Sigmoid colon (tissue), 7 donors: ENCODE measurements around the gene KRTAP5-2. TPM values are rescaled to one million over a fixed set of nuclear protein-coding genes. Genes with fewer than 3 reads are reported as not detected.
A peak's percentile ranks its signal among the peaks of the same experiment; 100 is the strongest.
"Not testable (repeated sequence)": the region's sequence is repeated elsewhere in the genome, so short reads cannot be mapped to it uniquely, and the experiment has no call there.

Experiments
- DNase-seq: peaks from one replicate; pipeline ENCODE4 v3.0.0-alpha.2; 2019
- H3K27ac ChIP-seq, 4 donors: fragments of 200-600 bp; sonication (generic); one replicate each; pipeline ENCODE4 v1.5.1; 2016 to 2019; ENCODE audit warnings: mild to moderate bottlenecking in 1 of 4
- H3K27me3 ChIP-seq, 3 donors: fragments of 200-600 bp; sonication (generic); one replicate each; pipeline ENCODE4 v1.5.1; 2019; ENCODE audit warnings: mild to moderate bottlenecking in 1 of 3
- H3K36me3 ChIP-seq, 4 donors: fragments of 200-600 bp; sonication (generic); one replicate each; pipeline ENCODE4 v1.5.1; 2016 to 2019
- H3K4me1 ChIP-seq, 4 donors: fragments of 200-600 bp; sonication (generic); one replicate each; pipeline ENCODE4 v1.5.1; 2017 to 2019
- H3K4me3 ChIP-seq, 4 donors: fragments of 200-600 bp; sonication (generic); one replicate each; pipeline ENCODE4 v1.5.1; 2017 to 2019; ENCODE audit warnings: mild to moderate bottlenecking in 2 of 4, moderate library complexity in 1 of 4
- H3K9me3 ChIP-seq, 4 donors: fragments of 200-600 bp in 3 of 4; sonication (generic) in 3 of 4; one replicate each; pipeline versions ENCODE4 v1.5.1 to v1.6.1; 2013 to 2019
- EP300 ChIP-seq, 4 donors: sonication (generic); formaldehyde crosslinking; IDR thresholded peaks; one replicate each; pipeline ENCODE4 v1.6.1; 2017; ENCODE audit warnings: antibody characterized with exemption in 4 of 4
- POLR2A ChIP-seq, 2 donors: fragments of 450-650 bp; IDR thresholded peaks; one replicate each; pipeline ENCODE4 v1.6.1; 2016; ENCODE audit warnings: antibody characterized with exemption in 2 of 2, mild to moderate bottlenecking in 2 of 2, moderate library complexity in 2 of 2
- POLR2AphosphoS5 ChIP-seq, 4 donors: sonication (generic); formaldehyde crosslinking; IDR thresholded peaks; one replicate each; pipeline ENCODE4 v1.6.1; 2017; ENCODE audit warnings: antibody characterized with exemption in 4 of 4
- whole genome bisulfite sequencing, 2 donors: extraction: QIAGEN DNeasy Blood & Tissue Kit; methylation state at CpG; one replicate each; pipeline ENCODE4 v1.1.7; 2013; 5-methylcytosine and 5-hydroxymethylcytosine counted together
- intact Hi-C: fragments of 100-400 bp; cut with DNase I; formaldehyde crosslinking; loops from one replicate; pipeline ENCODE4 v1.15.1; 2023
- polyA plus RNA-seq, 3 donors: library from polyadenylated mRNA; stranded (reverse); fragments of 200-250 nt; gene quantifications; one replicate each; pipeline ENCODE4 v1.2.3, GENCODE V29; 2013
- total RNA-seq, 4 donors: library from RNA; depleted of rRNA; stranded (reverse); fragments of >200 nt; gene quantifications; one replicate each; pipeline ENCODE4 v1.1.0, GENCODE V29; 2016
- TF ChIP-seq, protein P1 (sequence below), 4 experiments: fragments of 450-650 bp in 3 of 4; fragments of 200-600 bp in 1 of 4; IDR thresholded peaks; one replicate each; pipeline ENCODE4 v1.5.1; 2016 to 2019; ENCODE audit warnings: antibody characterized with exemption in 4 of 4, mild to moderate bottlenecking in 3 of 4, moderate library complexity in 2 of 4
- donor health status: healthy with polysubstance abuse.
- donor health status: Bipolar disorder and iron deficiency.
- donor health status: healthy.

Gene KRTAP5-2
- total and polyA plus RNA-seq, 7 donors: 0.29 TPM; not detected in 6

DNA sequence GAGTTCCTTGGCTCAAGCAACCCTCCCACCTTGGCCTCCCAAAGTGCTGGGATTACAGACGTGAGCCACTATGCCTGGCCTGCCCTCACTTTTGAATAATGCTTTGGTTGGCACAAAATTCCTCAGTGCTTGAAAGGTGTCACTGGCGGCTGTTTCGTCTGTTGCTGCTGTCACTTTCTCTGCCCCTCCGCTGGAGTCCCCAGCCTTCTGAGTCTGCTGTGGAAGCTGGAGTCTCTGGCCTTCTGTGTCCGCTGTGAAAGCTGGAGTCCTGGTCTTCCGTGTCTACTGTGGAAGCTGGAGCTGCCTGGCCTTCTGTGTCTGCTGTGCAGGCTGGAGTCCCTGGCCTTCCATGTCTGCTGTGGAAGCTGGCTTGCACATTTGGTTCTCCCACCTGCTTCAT, 8.1 kb downstream of the KRTAP5-2 start:
- no peak for TF ChIP-seq POLR2AphosphoS5 (IDR thresholded peaks at IDR 0.05)
- TF ChIP-seq POLR2A (IDR thresholded peaks at IDR 0.05): no peak
- no peak for TF ChIP-seq EP300 (IDR thresholded peaks at IDR 0.05)
- TF ChIP-seq, protein P1, sequence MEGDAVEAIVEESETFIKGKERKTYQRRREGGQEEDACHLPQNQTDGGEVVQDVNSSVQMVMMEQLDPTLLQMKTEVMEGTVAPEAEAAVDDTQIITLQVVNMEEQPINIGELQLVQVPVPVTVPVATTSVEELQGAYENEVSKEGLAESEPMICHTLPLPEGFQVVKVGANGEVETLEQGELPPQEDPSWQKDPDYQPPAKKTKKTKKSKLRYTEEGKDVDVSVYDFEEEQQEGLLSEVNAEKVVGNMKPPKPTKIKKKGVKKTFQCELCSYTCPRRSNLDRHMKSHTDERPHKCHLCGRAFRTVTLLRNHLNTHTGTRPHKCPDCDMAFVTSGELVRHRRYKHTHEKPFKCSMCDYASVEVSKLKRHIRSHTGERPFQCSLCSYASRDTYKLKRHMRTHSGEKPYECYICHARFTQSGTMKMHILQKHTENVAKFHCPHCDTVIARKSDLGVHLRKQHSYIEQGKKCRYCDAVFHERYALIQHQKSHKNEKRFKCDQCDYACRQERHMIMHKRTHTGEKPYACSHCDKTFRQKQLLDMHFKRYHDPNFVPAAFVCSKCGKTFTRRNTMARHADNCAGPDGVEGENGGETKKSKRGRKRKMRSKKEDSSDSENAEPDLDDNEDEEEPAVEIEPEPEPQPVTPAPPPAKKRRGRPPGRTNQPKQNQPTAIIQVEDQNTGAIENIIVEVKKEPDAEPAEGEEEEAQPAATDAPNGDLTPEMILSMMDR (IDR thresholded peaks at IDR 0.05): no peak
- H3K4me3 ChIP-seq: no peak overlapping the region
- H3K27ac ChIP-seq: no peak overlapping the region
- no peaks in the 10 kb centered on the region for H3K9me3 ChIP-seq
- peak; percentile 26 for DNase-seq
- no peaks in the 10 kb centered on the region for H3K36me3 ChIP-seq
- peaks cover 0 to 10% (median 0%) of the 10 kb centered on the region in 3 donors for H3K27me3 ChIP-seq
- 96 to 97% methylated on average over 6 of the region's 6 CpGs for WGBS, 2 donors
- no peaks in the 10 kb centered on the region for H3K4me1 ChIP-seq
- intact Hi-C loops: no loop called here

DNA sequence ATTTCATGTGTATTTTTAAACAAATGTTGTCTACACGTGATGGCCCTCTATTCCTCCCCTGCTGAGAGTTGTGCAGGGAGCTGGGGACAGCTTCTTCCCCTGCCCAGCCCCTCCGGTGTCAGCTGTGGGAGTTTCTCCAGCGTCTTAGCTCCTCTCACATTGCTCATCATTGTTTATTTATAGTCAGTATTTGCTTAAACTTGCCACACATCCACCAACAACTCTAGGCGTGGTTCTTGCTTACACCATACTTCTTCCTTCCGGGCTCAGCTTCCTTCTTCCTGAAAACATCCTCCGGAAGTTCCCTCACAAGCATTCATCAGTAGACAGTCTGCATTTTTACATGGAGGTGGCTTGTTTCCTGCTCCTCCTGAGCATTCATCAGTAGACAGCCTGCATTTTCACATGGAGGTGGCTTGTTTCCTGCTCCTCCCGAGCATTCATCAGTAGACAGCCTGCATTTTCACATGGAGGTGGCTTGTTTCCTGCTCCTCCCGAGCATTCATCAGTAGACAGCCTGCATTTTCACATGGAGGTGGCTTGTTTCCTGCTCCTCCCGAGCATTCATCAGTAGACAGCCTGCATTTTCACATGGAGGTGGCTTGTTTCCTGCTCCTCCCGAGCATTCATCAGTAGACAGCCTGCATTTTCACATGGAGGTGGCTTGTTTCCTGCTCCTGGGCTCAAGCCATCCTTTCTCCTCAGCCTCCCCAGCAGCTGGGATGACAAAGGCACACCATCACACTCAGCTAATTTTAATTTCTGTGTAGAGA, 8.7 kb downstream of the KRTAP5-2 start:
- H3K27me3 ChIP-seq, H3K36me3 ChIP-seq, intact Hi-C loops, H3K9me3 ChIP-seq, H3K4me1 ChIP-seq, H3K27ac ChIP-seq, H3K4me3 ChIP-seq: not testable (repeated sequence)
- peak; percentile 49 for DNase-seq
- 23 to 26% methylated on average over 8 of the region's 10 CpGs for WGBS, 2 donors

DNA sequence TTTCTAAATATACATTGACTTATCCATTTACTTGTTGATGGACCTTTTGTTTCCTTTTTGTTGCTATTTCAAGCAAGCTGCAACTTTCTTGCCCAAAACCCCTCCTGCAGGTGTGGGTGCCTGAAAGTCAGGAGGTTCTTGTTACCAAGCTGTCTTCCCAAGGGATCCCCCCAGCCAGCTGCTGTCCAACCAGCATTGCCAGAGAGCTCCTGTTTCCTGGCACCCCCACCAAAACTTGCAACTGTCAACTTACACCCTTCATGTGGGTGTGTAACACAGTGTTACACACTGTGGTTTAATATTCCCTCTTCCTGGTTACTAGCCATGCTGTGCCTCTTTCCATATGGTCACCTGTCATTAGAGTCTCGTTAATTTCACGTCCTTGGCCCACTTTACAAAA, 11.4 kb downstream of the KRTAP5-2 start:
- no peaks in the 10 kb centered on the region for H3K4me1 ChIP-seq
- intact Hi-C loops: no loop called here
- H3K9me3 ChIP-seq: no peaks in the 10 kb centered on the region
- TF ChIP-seq POLR2AphosphoS5 (IDR thresholded peaks at IDR 0.05): no peak
- TF ChIP-seq EP300 (IDR thresholded peaks at IDR 0.05): no peak
- TF ChIP-seq, protein P1 (IDR thresholded peaks at IDR 0.05): no peak
- TF ChIP-seq POLR2A (IDR thresholded peaks at IDR 0.05): no peak
- no peak overlapping the region for H3K4me3 ChIP-seq
- 71 to 81% methylated on average over 2 of the region's 2 CpGs for WGBS, 2 donors
- DNase-seq: peak; percentile 44
- no peaks in the 10 kb centered on the region for H3K36me3 ChIP-seq
- H3K27ac ChIP-seq: no peak overlapping the region
- no peaks in the 10 kb centered on the region for H3K27me3 ChIP-seq

DNA sequence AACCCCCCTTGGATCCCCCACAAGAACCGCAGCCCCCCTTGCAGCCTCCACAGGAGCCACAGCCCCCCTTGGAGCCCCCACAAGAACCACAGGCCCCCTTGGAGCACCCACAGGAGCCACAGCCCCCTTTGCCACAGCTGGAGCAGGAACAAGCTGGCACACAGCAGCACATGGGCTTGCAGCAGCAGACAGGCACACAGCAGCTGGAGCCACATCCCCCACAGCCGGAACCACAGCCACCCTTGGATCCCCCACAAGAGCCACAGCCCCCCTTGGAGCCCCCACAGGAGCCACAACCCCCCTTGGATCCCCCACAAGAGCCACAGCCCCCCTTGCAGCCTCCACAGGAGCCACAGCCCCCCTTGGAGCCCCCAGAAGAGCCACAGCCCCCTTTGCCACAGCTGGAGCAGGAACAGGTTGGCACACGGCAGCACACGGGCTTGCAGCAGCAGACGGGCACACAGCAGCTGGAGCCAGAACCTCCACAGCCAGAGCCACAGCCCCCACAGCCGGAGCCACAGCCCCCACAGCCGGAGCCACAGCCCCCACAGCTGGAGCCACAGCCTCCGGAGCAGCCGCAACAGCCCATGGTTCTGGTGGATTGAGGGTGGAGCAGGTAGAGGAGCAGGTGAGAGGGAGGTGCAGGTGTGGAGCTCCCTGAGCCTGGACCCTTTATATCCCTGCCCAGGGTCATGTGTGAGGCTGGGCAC, 13.3 kb downstream of the KRTAP5-2 start, which contains the start of gene KRTAP5-1:
TSS of gene KRTAP5-1 (minus strand) at position 623 of the 710 bp plus-strand sequence. CDS start at position 589, 34 bp downstream.
- H3K27ac ChIP-seq, DNase-seq, H3K4me1 ChIP-seq, H3K9me3 ChIP-seq, H3K27me3 ChIP-seq, H3K4me3 ChIP-seq, intact Hi-C loops, H3K36me3 ChIP-seq: not testable (repeated sequence)
- 38 to 42% methylated on average over 9 of the region's 9 CpGs for WGBS, 2 donors

DNA sequence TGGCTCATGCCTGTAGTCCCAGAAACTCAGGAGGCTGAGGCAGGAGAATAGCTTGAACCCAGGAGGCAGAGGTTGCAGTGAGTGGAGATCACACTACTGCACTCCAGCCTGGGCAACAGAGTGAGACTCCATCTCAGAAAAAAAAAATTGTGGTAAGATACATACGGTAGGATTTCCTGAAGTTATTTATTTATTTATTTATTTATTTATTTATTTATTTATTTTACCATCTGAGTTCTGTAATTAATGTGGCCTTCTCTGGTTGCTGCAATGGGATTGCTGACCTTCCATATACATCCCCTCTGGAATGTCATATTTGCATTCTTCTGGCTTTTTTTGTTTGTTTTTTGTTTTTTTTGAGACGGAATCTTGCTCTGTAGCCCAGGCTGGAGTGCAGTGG, 15.2 kb downstream of the KRTAP5-2 start:
- H3K27ac ChIP-seq, DNase-seq: not testable (repeated sequence)

DNA sequence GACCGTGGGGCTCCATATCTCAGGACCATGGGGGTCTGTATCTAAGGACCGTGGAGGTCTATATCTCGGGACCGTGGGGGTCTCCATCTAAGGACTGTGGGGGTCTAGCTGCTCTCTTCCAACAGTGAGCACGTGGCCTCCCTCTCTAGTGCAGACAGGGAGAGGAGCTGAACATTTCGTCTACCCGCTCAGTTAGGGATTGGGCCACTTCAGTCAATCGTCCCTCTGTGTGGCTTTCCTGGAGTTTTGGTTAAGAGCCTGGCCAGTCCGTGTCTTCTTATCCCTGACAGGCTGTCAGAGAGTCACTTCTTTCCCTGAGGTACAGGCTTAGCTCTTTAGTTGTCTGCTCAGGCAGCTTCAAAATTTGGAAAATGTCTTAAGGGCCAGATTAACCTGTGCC, 16.1 kb downstream of the KRTAP5-2 start:
- no peaks in the 10 kb centered on the region for H3K9me3 ChIP-seq
- WGBS, 2 donors: 89 to 91% methylated on average over 9 of the region's 9 CpGs
- no peak overlapping the region for H3K27ac ChIP-seq
- intact Hi-C loops: no loop called here
- no peak for DNase-seq
- TF ChIP-seq EP300 (IDR thresholded peaks at IDR 0.05): no peak
- TF ChIP-seq POLR2A (IDR thresholded peaks at IDR 0.05): no peak
- TF ChIP-seq, protein P1 (IDR thresholded peaks at IDR 0.05): no peak
- TF ChIP-seq POLR2AphosphoS5 (IDR thresholded peaks at IDR 0.05): no peak
- no peak overlapping the region for H3K4me3 ChIP-seq
- no peaks in the 10 kb centered on the region for H3K4me1 ChIP-seq
- H3K27me3 ChIP-seq: no peaks in the 10 kb centered on the region
- no peaks in the 10 kb centered on the region for H3K36me3 ChIP-seq

More for the DNA sequence above, 15.2 kb downstream of the KRTAP5-2 start:
- H3K27me3 ChIP-seq, H3K9me3 ChIP-seq, intact Hi-C loops, H3K4me3 ChIP-seq, H3K4me1 ChIP-seq, H3K36me3 ChIP-seq: not testable (repeated sequence)
- WGBS, 2 donors: 70 to 74% methylated on average over 2 of the region's 2 CpGs
